Keratinocyte (primary cell): Measurements from ENCODE around the gene CAMK2D. TPM values are rescaled to one million over a fixed set of nuclear protein-coding genes. Genes with fewer than 3 reads are reported as not detected.
A peak's percentile ranks its signal among the peaks of the same experiment; 100 is the strongest.

Experiments used
- DNase-seq: peaks from one replicate; pipeline ENCODE4 v3.0.0-alpha.2; 2011; ENCODE audit warnings: low read depth, missing footprints, low spot score
- FAIRE-seq: peaks from 2 replicates; lab custom pipeline; 2011; peaks lifted over from hg19 to GRCh38; lab: Jason Lieb, UNC
- H2AFZ ChIP-seq: 2 replicates; pipeline ENCODE4 v1.6.0; 2012; ENCODE audit warnings: low read length, control low read depth, inconsistent platforms; ENCODE audit not compliant: control insufficient read depth
- H3K27ac ChIP-seq: 2 replicates; pipeline ENCODE4 v1.5.1; 2011; ENCODE audit warnings: low read length; ENCODE audit not compliant: control insufficient read depth, insufficient read depth
- H3K27me3 ChIP-seq: 3 replicates; pipeline ENCODE4 v1.6.0; 2011; ENCODE audit warnings: low read length; ENCODE audit not compliant: control insufficient read depth, insufficient read depth; ENCODE audit errors: extremely low read depth
- H3K36me3 ChIP-seq, 2 experiments: 2 replicates in 1 of 2; 3 replicates in 1 of 2; pipeline ENCODE4 v1.5.1; 2011; ENCODE audit warnings: low read length in 2 of 2, mild to moderate bottlenecking in 1 of 2; ENCODE audit not compliant: control insufficient read depth in 2 of 2, insufficient read depth in 2 of 2; ENCODE audit errors: extremely low read depth in 1 of 2
- H3K4me1 ChIP-seq: 3 replicates; pipeline ENCODE4 v1.5.1; 2011; ENCODE audit warnings: low read length; ENCODE audit not compliant: control insufficient read depth, insufficient read depth; ENCODE audit errors: extremely low read depth
- H3K4me2 ChIP-seq: 3 replicates; pipeline ENCODE4 v1.6.0; 2011; ENCODE audit warnings: low read depth, low read length; ENCODE audit not compliant: control insufficient read depth, insufficient read depth; ENCODE audit errors: extremely low read depth
- H3K4me3 ChIP-seq, 3 experiments: fragments of 200-600 bp in 1 of 3; sonication (generic) in 1 of 3; 2 replicates in 2 of 3; 3 replicates in 1 of 3; pipeline ENCODE4 v1.5.1; 2011 to 2016; ENCODE audit warnings: low read length in 3 of 3, mild to moderate bottlenecking in 3 of 3, control low read depth in 2 of 3, inconsistent platforms in 1 of 3, low read depth in 1 of 3, mixed read lengths in 1 of 3, mixed run types in 1 of 3, moderate library complexity in 1 of 3; ENCODE audit not compliant: control insufficient read depth in 2 of 3, insufficient read depth in 2 of 3; ENCODE audit errors: extremely low read depth in 1 of 3
- H3K79me2 ChIP-seq: 2 replicates; pipeline ENCODE4 v1.6.0; 2012; ENCODE audit warnings: low read length; ENCODE audit not compliant: control insufficient read depth, insufficient read depth
- H3K9ac ChIP-seq: 3 replicates; pipeline ENCODE4 v1.6.0; 2011; ENCODE audit warnings: low read length; ENCODE audit not compliant: control insufficient read depth, insufficient read depth; ENCODE audit errors: extremely low read depth
- H3K9me1 ChIP-seq: 3 replicates; pipeline ENCODE4 v1.6.0; 2011; ENCODE audit warnings: low read length; ENCODE audit not compliant: control insufficient read depth, insufficient read depth; ENCODE audit errors: extremely low read depth
- H3K9me3 ChIP-seq: 2 replicates; pipeline ENCODE4 v1.5.1; 2012; ENCODE audit warnings: low read depth, low read length; ENCODE audit not compliant: control insufficient read depth
- H4K20me1 ChIP-seq: 3 replicates; pipeline ENCODE4 v1.6.0; 2011; ENCODE audit warnings: low read length; ENCODE audit not compliant: control insufficient read depth, insufficient read depth; ENCODE audit errors: extremely low read depth
- CTCF ChIP-seq, 3 experiments: IDR thresholded peaks in 1 of 3; conservative IDR thresholded peaks in 1 of 3; optimal IDR thresholded peaks in 1 of 3; 2 replicates in 2 of 3; 3 replicates in 1 of 3; pipeline versions ENCODE3 to v1.5.1; 2011; ENCODE audit warnings: low read length in 3 of 3, mild to moderate bottlenecking in 3 of 3, moderate library complexity in 2 of 3, control low read depth in 1 of 3, inconsistent platforms in 1 of 3; ENCODE audit not compliant: insufficient read depth in 2 of 3; ENCODE audit errors: extremely low read depth in 1 of 3
- EZH2 ChIP-seq: IDR thresholded peaks from one replicate; pipeline ENCODE4 v1.6.1; 2012; ENCODE audit warnings: inconsistent platforms, mild to moderate bottlenecking, low read length, moderate library complexity
- dilution Hi-C: fragments of 300-500 bp; cut with MboI; formaldehyde crosslinking; loops from one replicate; pipeline ENCODE4 v1.7.0; 2020; ENCODE audit warnings: low sequenced_read_pairs; ENCODE audit not compliant: extremely low pct_ligation_motif_present
- polyA plus RNA-seq, 5 experiments: library from polyadenylated mRNA; depleted of rRNA in 3 of 5; stranded (reverse) in 3 of 5; stranded (forward) in 1 of 5; unstranded in 1 of 5; fragments of >200 nt; gene quantifications; 1 replicate in 1 of 5; 2 replicates in 3 of 5; 3 replicates in 1 of 5; pipeline versions ENCODE4 v1.2.1 to v1.2.3, GENCODE V29; 2011 to 2012; ENCODE audit warnings: missing spikeins in 2 of 5, low read depth in 1 of 5, low replicate concordance in 1 of 5

CAMK2D gene
- polyA plus RNA-seq, 1 donor (not counting 4 experiments of a cell fraction or from before 2014, with no cell fraction given) = 18.8 TPM

- H3K79me2 ChIP-seq = no peaks in the 10 kb centered on the region
- H3K4me3 ChIP-seq = peak overlapping the region in 2 of 3 experiments; percentile 14 to 37
- no peak overlapping the region for H3K9ac ChIP-seq
- TF ChIP-seq CTCF (optimal IDR thresholded peaks at IDR 0.05 in 1 of 3, IDR thresholded peaks at IDR 0.05 in 1 of 3, conservative IDR thresholded peaks at IDR 0.05 in 1 of 3; ENCODE audit: extremely low read depth in 1 of 3, insufficient read depth in 2 of 3, low read length in 3 of 3) (no peak), EZH2 (no peak)
- no peaks in the 10 kb centered on the region for H3K36me3 ChIP-seq
- peak overlapping the region; percentile 56 for H3K4me2 ChIP-seq
- peaks cover 12% of the 10 kb centered on the region for H3K4me1 ChIP-seq
- no peaks in the 10 kb centered on the region for H4K20me1 ChIP-seq
- peak; percentile 35 for DNase-seq
- H3K9me3 ChIP-seq = no peaks in the 10 kb centered on the region
- H2AFZ ChIP-seq = peak overlapping the region; percentile 4
- peak overlapping the region; percentile 43 for H3K27ac ChIP-seq
- H3K9me1 ChIP-seq = no peaks in the 10 kb centered on the region
- dilution Hi-C loops = no loop called here
- H3K27me3 ChIP-seq = no peaks in the 10 kb centered on the region
- FAIRE-seq = peak; percentile 93
These were observed 23.1 kb upstream of the CAMK2D start for GRCh38 chr4:113784497-113785250.

GRCh38 chr4:113783701-113784100 lies 22.2 kb upstream of the CAMK2D start:
- Histone ChIP-seq H3K36me3 (no peaks in the 10 kb centered on the region), H3K9me3 (no peaks in the 10 kb centered on the region), H3K4me3 (no peak overlapping the region), H3K4me2 (no peak overlapping the region), H3K9ac (no peak overlapping the region), H2AFZ (no peak overlapping the region), H3K27ac (no peak overlapping the region), H3K79me2 (no peaks in the 10 kb centered on the region), H3K27me3 (no peaks in the 10 kb centered on the region), H4K20me1 (no peaks in the 10 kb centered on the region), H3K4me1 (peaks cover 12% of the 10 kb centered on the region), H3K9me1 (no peaks in the 10 kb centered on the region)
- dilution Hi-C loops = no loop called here
- no peak for DNase-seq
- peak; percentile 17 for FAIRE-seq
- TF ChIP-seq CTCF (optimal IDR thresholded peaks at IDR 0.05 in 1 of 3, IDR thresholded peaks at IDR 0.05 in 1 of 3, conservative IDR thresholded peaks at IDR 0.05 in 1 of 3; ENCODE audit: extremely low read depth in 1 of 3, insufficient read depth in 2 of 3, low read length in 3 of 3) (no peak), EZH2 (no peak)
